Choroid plexus epithelial cell (primary cell): ENCODE measurements around the gene DCD.

ENCODE experiments used
- DNase-seq: peaks from one replicate; pipeline ENCODE4 v3.0.0-alpha.2; 2010; ENCODE audit warnings: low read depth
- H3K4me3 ChIP-seq: 2 replicates; pipeline ENCODE4 v1.5.1; 2011; ENCODE audit warnings: low read depth, mild to moderate bottlenecking, control low read depth, low read length, moderate library complexity
- CTCF ChIP-seq: conservative IDR thresholded peaks from 2 replicates; pipeline ENCODE4 v1.5.1; 2011; ENCODE audit warnings: low read depth, mild to moderate bottlenecking, control low read depth, inconsistent platforms, low read length, moderate library complexity

DCD gene

GRCh38 chr12:54648265-54648664 lies at the start of gene DCD:
DCD (minus strand) TSS chr12:54648365; CDS start chr12:54648303, 62 bp downstream.
- H3K4me3 ChIP-seq: no peak within 1 kb of the TSS
- DNase-seq: no peak
- TF ChIP-seq CTCF: no peak

GRCh38 chr12:54697851-54698250 lies 49.7 kb upstream of the DCD start:
- no peak for TF ChIP-seq CTCF
- no peak for DNase-seq
- no peak overlapping the region for H3K4me3 ChIP-seq

- DNase-seq: no peak
Measured at GRCh38 chr12:54692353-54692752, 44.2 kb upstream of the DCD start.

GRCh38 chr12:54689984-54690383 lies 41.8 kb upstream of the DCD start:
- peak; percentile 18 for DNase-seq
- no peak overlapping the region for H3K4me3 ChIP-seq
- peak; percentile 48 for TF ChIP-seq CTCF

More at GRCh38 chr12:54692353-54692752, 44.2 kb upstream of the DCD start:
- H3K4me3 ChIP-seq: no peak overlapping the region
- no peak for TF ChIP-seq CTCF

GRCh38 chr12:54689034-54689372 lies 40.8 kb upstream of the DCD start:
- DNase-seq: no peak
- H3K4me3 ChIP-seq: no peak overlapping the region
- TF ChIP-seq CTCF: no peak

GRCh38 chr12:54688309-54689033 lies 40.3 kb upstream of the DCD start:
- no peak for TF ChIP-seq CTCF
- no peak overlapping the region for H3K4me3 ChIP-seq
- no peak for DNase-seq
